ENCODE results near the gene MICALL2.

MICALL2 gene

GRCh38 chr7:1395211-1396070 is 63.8 kb downstream of the MICALL2 start:
- no peak for TF ChIP-seq CTCF (conservative IDR thresholded peaks at IDR 0.05)
- TF ChIP-seq ZFX (IDR thresholded peaks at IDR 0.05) = no peak
- no peak overlapping the region for H3K27ac ChIP-seq

GRCh38 chr7:1394371-1394770 is 64.9 kb downstream of the MICALL2 start:
- TF ChIP-seq ZFX (IDR thresholded peaks at IDR 0.05) (no peak), CTCF (conservative IDR thresholded peaks at IDR 0.05) (no peak)
- H3K27ac ChIP-seq = no peak overlapping the region

- TF ChIP-seq CTCF (conservative IDR thresholded peaks at IDR 0.05) (no peak), ZFX (IDR thresholded peaks at IDR 0.05) (no peak)
- H3K27ac ChIP-seq = no peak overlapping the region
Observed at GRCh38 chr7:1393421-1393820, 65.8 kb downstream of the MICALL2 start.

- no peak overlapping the region for H3K27ac ChIP-seq
- TF ChIP-seq CTCF (conservative IDR thresholded peaks at IDR 0.05) (no peak), ZFX (IDR thresholded peaks at IDR 0.05) (no peak)
Observed at GRCh38 chr7:1392556-1392955, 66.7 kb downstream of the MICALL2 start.

GRCh38 chr7:1391449-1391848 is 67.8 kb downstream of the MICALL2 start:
- H3K27ac ChIP-seq = no peak overlapping the region
- TF ChIP-seq ZFX (IDR thresholded peaks at IDR 0.05) (no peak), CTCF (conservative IDR thresholded peaks at IDR 0.05) (no peak)

GRCh38 chr7:1388703-1389335 is 70.5 kb downstream of the MICALL2 start:
- no peak overlapping the region for H3K27ac ChIP-seq
- TF ChIP-seq ZFX (IDR thresholded peaks at IDR 0.05) = no peak
- TF ChIP-seq CTCF (conservative IDR thresholded peaks at IDR 0.05) = no peak

GRCh38 chr7:1388021-1388702 is 71.1 kb downstream of the MICALL2 start:
- H3K27ac ChIP-seq = no peak overlapping the region
- TF ChIP-seq ZFX (IDR thresholded peaks at IDR 0.05) = no peak
- no peak for TF ChIP-seq CTCF (conservative IDR thresholded peaks at IDR 0.05)

All from C4-2B (cell line).